SU-DHL-6 (cell line): ENCODE measurements around the gene KCNH8.

ENCODE experiments used
- EZH2phosphoT487 ChIP-seq: fragments of 200-600 bp; sonication (generic), shearing (Covaris generic); conservative IDR thresholded peaks from 2 replicates; pipeline ENCODE4 v1.6.1; 2018; ENCODE audit warnings: mild to moderate bottlenecking, antibody characterized with exemption, low read length, moderate library complexity, mixed read lengths
- TF ChIP-seq, protein P1 (sequence below): fragments of 200-600 bp; sonication (generic); IDR thresholded peaks from one replicate; pipeline ENCODE4 v1.5.1; 2017; ENCODE audit warnings: antibody characterized with exemption, mild to moderate bottlenecking, low read length, moderate library complexity; ENCODE audit not compliant: insufficient read depth, poor library complexity, severe bottlenecking

DNA sequence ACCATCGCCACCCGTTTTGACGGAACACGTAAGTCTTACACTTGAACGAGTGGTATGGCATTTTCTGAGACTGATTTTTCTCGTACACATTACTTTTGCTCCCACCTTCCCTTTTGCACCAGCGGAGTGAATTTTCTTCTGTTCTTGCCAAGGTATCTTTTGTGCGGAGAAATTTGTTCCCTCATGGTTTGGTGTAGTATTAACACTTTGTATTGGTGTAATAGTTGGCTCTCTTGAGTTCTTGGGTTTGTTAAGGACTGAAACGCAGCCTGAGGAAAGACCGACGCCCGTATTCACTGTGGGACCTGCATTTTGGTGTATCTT lies 420 bp downstream of the KCNH8 start:
- TF ChIP-seq, protein P1, sequence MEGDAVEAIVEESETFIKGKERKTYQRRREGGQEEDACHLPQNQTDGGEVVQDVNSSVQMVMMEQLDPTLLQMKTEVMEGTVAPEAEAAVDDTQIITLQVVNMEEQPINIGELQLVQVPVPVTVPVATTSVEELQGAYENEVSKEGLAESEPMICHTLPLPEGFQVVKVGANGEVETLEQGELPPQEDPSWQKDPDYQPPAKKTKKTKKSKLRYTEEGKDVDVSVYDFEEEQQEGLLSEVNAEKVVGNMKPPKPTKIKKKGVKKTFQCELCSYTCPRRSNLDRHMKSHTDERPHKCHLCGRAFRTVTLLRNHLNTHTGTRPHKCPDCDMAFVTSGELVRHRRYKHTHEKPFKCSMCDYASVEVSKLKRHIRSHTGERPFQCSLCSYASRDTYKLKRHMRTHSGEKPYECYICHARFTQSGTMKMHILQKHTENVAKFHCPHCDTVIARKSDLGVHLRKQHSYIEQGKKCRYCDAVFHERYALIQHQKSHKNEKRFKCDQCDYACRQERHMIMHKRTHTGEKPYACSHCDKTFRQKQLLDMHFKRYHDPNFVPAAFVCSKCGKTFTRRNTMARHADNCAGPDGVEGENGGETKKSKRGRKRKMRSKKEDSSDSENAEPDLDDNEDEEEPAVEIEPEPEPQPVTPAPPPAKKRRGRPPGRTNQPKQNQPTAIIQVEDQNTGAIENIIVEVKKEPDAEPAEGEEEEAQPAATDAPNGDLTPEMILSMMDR, result no peak
- TF ChIP-seq EZH2phosphoT487, result no peak
